ENCODE measurements around the gene DSCAM.
"Not testable (repeated sequence)": the region's sequence is repeated elsewhere in the genome, so short reads cannot be mapped to it uniquely, and the experiment has no call there.

The DSCAM gene

GRCh38 chr21:40047211-40047610 is 799.7 kb downstream of the DSCAM start:
- H3K4me3 ChIP-seq (replicated peaks; ENCODE audit: low read depth, low read length): no peak overlapping the region
- TF ChIP-seq CTCF (IDR thresholded peaks at IDR 0.05; ENCODE audit: low read depth, low read length, missing control alignments): no peak
- DNase-seq (ENCODE audit: extremely low read depth, low read depth): no peak

DNA sequence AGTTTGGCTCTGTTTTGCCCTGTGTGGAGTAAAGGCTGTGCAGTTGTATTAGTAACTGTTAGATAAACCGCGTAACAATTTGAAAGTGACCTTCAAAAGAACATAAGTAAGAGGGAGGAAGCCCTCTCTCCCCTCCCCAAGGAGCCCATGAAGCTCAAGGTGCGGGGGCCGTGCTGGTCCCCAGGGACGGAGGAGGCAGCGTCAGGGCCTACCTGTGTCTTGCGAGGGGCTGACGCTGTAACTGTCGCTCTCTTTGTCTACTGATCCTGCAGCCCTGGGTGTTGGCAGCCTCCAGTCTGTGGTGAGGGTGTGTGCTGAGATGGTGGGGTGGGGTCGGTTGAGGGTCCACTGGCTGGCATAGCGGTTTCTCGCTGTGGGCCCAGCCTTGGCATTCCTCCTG is 803.1 kb downstream of the DSCAM start:
- DNase-seq (ENCODE audit: extremely low read depth, low read depth): no peak
- no peak for TF ChIP-seq CTCF (IDR thresholded peaks at IDR 0.05; ENCODE audit: low read depth, low read length, missing control alignments)
- no peak overlapping the region for H3K4me3 ChIP-seq (replicated peaks; ENCODE audit: low read depth, low read length)

DNA sequence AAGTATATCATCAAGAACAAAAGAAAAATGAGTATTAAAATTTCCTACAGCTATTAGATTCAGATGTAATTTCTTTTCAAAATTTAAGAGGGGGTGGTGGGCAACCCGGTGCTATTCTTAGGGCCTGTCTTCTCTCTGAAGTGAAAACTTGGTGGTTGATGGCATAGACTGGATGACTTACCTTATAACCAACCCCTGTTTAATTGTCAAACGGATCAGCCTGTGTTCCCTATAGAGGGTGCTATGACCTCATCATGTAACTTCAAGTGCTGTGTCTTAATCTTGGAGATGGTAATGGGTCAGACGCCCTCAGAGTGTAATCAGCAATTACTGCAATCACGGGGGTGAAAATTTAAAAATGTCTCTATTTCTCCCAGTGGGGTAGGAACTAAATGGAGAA is 803.5 kb downstream of the DSCAM start:
- TF ChIP-seq CTCF (IDR thresholded peaks at IDR 0.05; ENCODE audit: low read depth, low read length, missing control alignments): no peak
- no peak for DNase-seq (ENCODE audit: extremely low read depth, low read depth)
- H3K4me3 ChIP-seq (replicated peaks; ENCODE audit: low read depth, low read length): no peak overlapping the region

DNA sequence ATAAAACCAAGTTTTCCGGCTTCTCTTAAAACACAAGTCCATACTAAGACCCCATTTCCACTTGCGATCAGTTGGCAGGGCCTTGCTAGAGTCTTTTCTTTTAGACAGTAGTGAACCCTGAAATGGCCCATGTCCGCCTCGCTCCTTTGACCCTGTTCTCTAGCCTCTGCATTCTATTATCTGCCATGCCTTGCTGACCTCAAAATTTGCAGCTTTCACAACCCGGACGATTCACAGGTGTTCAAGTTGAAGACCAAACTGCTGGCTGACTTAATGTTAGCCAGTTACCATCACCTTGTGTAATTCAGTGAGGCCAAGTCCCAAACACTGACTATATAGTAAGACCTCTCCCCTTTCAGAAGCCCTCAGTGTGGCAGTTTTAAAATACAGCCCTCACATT is 805.5 kb downstream of the DSCAM start:
- TF ChIP-seq CTCF (IDR thresholded peaks at IDR 0.05; ENCODE audit: low read depth, low read length, missing control alignments): no peak
- H3K4me3 ChIP-seq (replicated peaks; ENCODE audit: low read depth, low read length): no peak overlapping the region
- no peak for DNase-seq (ENCODE audit: extremely low read depth, low read depth)

DNA sequence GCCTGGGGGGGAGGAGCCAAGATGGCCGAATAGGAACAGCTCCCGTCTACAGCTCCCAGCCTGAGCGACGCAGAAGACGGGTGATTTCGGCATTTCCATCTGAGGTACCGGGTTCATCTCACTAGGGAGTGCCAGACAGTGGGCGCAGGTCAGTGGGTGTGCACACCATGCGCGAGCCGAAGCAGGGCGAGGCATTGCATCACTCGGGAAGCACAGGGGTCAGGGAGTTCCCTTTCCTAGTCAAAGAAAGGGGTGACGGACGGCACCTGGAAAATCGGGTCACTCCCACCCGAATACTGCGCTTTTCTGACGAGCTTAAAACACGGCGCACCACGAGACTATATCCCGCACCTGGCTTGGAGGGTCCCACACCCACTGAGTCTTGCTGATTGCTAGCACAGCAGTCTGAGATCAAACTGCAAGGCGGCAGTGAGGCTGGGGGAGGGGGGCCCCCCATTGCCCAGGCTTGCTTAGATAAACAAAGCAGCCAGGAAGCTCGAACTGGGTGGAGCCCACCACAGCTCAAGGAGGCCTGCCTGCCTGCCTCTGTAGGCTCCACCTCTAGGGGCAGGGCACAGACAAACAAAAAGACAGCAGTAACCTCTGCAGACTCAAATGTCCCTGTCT is 813.7 kb downstream of the DSCAM start:
- H3K4me3 ChIP-seq (replicated peaks; ENCODE audit: low read depth, low read length); DNase-seq (ENCODE audit: extremely low read depth, low read depth): not testable (repeated sequence)

DNA sequence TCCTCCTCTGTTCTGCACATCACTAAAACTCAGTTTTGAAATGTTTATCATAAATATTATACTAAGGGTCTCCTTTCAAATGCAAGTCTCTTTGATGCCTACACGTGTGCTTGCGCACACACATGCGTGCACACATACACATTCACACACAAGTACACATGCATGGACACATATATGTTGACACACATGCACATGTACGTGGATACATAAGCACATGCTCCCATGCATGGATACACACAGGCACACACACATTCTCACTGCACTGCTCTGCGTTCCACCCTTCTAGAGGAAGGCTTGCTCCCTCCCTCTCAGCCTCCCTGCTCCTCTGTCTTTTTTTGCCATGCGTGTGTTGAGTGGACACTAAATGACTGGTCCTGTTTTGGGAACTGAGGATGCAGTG is 817.1 kb downstream of the DSCAM start:
- no peak for TF ChIP-seq CTCF (IDR thresholded peaks at IDR 0.05; ENCODE audit: low read depth, low read length, missing control alignments)
- H3K4me3 ChIP-seq (replicated peaks; ENCODE audit: low read depth, low read length): no peak overlapping the region
- DNase-seq (ENCODE audit: extremely low read depth, low read depth): no peak

- DNase-seq (ENCODE audit: extremely low read depth, low read depth); H3K4me3 ChIP-seq (replicated peaks; ENCODE audit: low read depth, low read length): not testable (repeated sequence)
These were observed 818.6 kb downstream of the DSCAM start for GRCh38 chr21:40028393-40028792.

- DNase-seq (ENCODE audit: extremely low read depth, low read depth): no peak
- no peak for TF ChIP-seq CTCF (IDR thresholded peaks at IDR 0.05; ENCODE audit: low read depth, low read length, missing control alignments)
- no peak overlapping the region for H3K4me3 ChIP-seq (replicated peaks; ENCODE audit: low read depth, low read length)
These were observed 825.2 kb downstream of the DSCAM start for GRCh38 chr21:40021558-40022351.
